NCI-H446 treated with DMSO at 0.1 percent for 48 hours (cell line): Measurements from ENCODE around the gene GNAO1.

Experiments used
- DNase-seq: peaks from one replicate; lab custom pipeline; 2025; lab: John Stamatoyannopoulos, UW

GNAO1 gene

GRCh38 chr16:56198006-56198754 lies 6.9 kb downstream of the GNAO1 start:
- DNase-seq, result no peak

GRCh38 chr16:56198755-56199114 lies 7.4 kb downstream of the GNAO1 start:
- DNase-seq, result no peak

- no peak for DNase-seq
Observed at GRCh38 chr16:56199164-56199563, 7.9 kb downstream of the GNAO1 start.

- no peak for DNase-seq
Observed at GRCh38 chr16:56201030-56201429, 9.7 kb downstream of the GNAO1 start.

- DNase-seq, result peak; percentile 30
Observed at GRCh38 chr16:56202036-56202435, 10.7 kb downstream of the GNAO1 start.

GRCh38 chr16:56203052-56203451 lies 11.8 kb downstream of the GNAO1 start:
- no peak for DNase-seq

GRCh38 chr16:56204816-56205215 lies 13.5 kb downstream of the GNAO1 start:
- DNase-seq, result no peak

GRCh38 chr16:56206951-56207350 lies 15.7 kb downstream of the GNAO1 start:
- DNase-seq, result no peak

GRCh38 chr16:56207421-56207820 lies 16.1 kb downstream of the GNAO1 start:
- no peak for DNase-seq

GRCh38 chr16:56211435-56211981 lies 20.2 kb downstream of the GNAO1 start:
- DNase-seq, result no peak

GRCh38 chr16:56212144-56212543 lies 20.9 kb downstream of the GNAO1 start:
- DNase-seq, result no peak

GRCh38 chr16:56221995-56222394 lies 30.7 kb downstream of the GNAO1 start:
- DNase-seq, result no peak

- no peak for DNase-seq
Observed at GRCh38 chr16:56222474-56222997, 31.2 kb downstream of the GNAO1 start.

- DNase-seq, result no peak
Observed at GRCh38 chr16:56225017-56225742, 33.9 kb downstream of the GNAO1 start.

- DNase-seq, result no peak
Observed at GRCh38 chr16:56226187-56226586, 34.9 kb downstream of the GNAO1 start.

GRCh38 chr16:56226845-56227525 lies 35.7 kb downstream of the GNAO1 start:
- DNase-seq, result no peak

- DNase-seq, result no peak
Observed at GRCh38 chr16:56227936-56228335, 36.6 kb downstream of the GNAO1 start.

- no peak for DNase-seq
Observed at GRCh38 chr16:56228476-56228875, 37.2 kb downstream of the GNAO1 start.

GRCh38 chr16:56233795-56234566 lies 42.7 kb downstream of the GNAO1 start:
- DNase-seq, result no peak

- no peak for DNase-seq
Observed at GRCh38 chr16:56234737-56235136, 43.4 kb downstream of the GNAO1 start.

GRCh38 chr16:56237451-56237930 lies 46.2 kb downstream of the GNAO1 start:
- DNase-seq, result no peak

- no peak for DNase-seq
Observed at GRCh38 chr16:56238188-56238587, 46.9 kb downstream of the GNAO1 start.
